GM19395 (cell line): Measurements from ENCODE around the gene APC2.
"Not testable (repeated sequence)": the region's sequence is repeated elsewhere in the genome, so short reads cannot be mapped to it uniquely, and the experiment has no call there.

Experiments used
- ATAC-seq: cut with Tn5 transposase; IDR thresholded peaks from one replicate; pipeline ENCODE4 v1.9.1; 2021; ENCODE audit warnings: mild to moderate bottlenecking, moderate library complexity; ENCODE audit not compliant: unreplicated experiment

Gene APC2

DNA sequence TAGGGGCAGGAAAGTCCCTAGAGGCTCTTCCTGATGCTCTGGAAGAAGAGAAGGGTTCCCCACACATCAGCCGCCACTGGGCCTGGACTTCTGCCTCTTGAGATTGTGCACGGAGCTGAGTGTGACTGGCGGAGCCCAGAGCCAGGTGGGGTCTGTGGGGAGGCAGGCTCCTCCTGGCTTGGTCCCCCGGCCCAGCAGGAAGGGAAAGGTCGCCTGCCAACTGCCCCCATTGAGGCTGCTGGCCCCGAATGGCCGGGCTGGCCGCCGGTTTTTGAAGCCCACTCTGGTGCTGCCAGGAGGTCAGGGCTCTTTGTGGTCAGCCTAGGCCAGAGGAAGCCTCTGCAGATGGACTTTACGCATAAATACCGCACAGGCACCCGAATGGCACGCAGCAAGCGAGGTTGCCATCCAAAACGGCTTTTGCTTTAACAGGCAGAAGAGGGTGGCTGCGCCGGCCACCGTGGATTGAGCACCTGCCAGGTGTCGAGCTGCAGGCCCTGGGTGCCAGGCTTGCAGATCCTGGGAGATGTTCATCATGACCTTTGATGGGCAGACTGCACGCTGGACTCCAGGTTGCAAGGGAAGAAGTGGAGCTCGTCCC lies 37.5 kb upstream of the APC2 start:
- no peak for ATAC-seq

- ATAC-seq: no peak
These were observed 36.7 kb upstream of the APC2 start for GRCh38 chr19:1412995-1413800.

GRCh38 chr19:1416014-1416841 lies 33.7 kb upstream of the APC2 start:
- no peak for ATAC-seq

DNA sequence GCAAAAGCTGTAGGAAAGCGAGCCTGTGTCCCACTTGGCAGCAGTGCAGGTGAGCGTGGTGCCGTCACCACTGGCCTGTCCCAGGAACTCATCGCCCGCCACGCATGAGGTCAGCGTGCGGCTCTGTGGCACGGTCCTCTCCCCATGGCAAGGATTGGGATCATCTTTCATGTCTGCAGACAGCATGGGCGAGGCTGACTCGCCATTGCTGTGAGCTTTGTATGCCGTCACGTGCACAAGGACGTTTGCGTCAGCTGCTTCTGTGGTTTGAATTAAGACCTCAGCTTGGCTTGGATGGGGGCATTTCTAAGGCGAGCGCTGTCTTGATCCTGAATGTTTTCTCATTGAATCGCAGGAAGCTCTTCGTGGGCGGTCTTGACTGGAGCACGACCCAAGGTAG lies 32.8 kb upstream of the APC2 start:
- no peak for ATAC-seq

GRCh38 chr19:1417681-1418495 lies 32.0 kb upstream of the APC2 start:
- no peak for ATAC-seq

DNA sequence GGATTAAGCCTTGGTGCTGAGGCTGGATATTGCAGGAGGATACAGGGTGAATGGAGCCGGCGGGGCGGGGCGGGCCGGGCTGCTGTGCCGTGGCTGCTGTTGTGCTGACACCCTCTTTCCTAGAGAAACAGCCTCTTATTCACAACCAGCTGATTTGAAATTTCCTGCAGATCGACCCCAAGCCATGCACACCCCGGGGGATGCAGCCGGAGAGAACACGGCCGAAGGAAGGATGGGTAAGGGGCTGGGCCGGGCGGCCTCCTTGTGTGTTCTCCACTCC lies 31.5 kb upstream of the APC2 start:
- ATAC-seq: no peak

GRCh38 chr19:1418951-1419738 lies 30.8 kb upstream of the APC2 start:
- no peak for ATAC-seq

GRCh38 chr19:1420085-1420484 lies 29.8 kb upstream of the APC2 start:
- not testable (repeated sequence) for ATAC-seq

- no peak for ATAC-seq
These were observed 29.3 kb upstream of the APC2 start for GRCh38 chr19:1420590-1420989.

DNA sequence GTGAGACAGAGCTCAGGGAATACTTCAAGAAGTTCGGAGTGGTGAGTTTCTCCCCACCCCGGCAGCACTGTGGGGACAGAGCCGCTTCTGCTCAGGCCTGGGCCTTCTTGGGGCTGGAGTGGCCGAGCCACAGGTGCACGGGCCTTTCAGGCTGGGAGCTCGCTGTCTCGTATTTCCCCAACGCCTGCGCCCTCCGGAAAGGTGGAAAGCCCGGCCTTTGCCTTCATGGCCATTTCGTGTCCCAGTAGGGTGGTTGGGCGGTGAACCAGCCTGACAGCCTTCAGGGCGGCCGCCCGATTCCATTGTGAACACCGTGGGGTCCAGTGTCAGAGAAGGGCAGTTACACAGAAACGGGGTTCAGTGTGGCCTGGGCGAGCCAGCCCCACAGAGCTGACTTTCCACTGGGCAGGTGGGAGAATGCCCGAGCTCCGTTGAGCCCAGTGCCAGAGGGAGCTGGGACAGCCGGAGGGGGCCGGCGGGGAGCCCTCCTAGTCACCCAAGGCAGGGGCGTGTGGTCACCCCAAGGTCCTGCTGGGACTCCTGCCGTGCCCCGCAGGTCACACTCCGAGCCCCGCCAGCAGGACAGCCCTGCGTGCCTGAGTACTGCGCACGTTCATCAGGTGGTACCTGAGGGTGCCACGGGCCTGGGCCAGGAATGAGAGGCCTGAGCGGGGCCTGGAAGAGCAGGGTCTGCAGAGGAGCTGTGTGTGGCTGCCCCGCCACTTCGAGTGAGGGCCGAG lies 28.5 kb upstream of the APC2 start:
- ATAC-seq: no peak

GRCh38 chr19:1421958-1422305 lies 28.0 kb upstream of the APC2 start:
- ATAC-seq: no peak

DNA sequence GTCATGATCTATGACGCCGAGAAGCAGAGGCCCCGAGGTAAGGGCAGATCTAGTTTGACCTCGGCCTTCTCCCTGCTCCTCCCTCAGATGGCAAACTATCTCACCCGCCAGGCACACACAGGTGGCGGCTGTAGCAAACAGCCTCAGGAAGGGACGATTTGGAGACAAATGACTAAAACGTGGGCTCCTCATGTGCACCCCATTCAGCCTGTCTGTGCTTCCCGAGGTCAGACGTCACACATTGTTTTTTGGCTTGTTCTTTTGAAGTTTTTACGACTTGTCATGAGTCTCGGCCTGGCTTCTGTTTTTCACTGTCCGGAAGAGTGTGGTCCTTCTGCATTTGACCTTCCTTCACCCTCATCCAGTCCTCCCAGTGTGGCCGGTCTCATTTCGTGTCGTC lies 27.6 kb upstream of the APC2 start:
- ATAC-seq: no peak

- ATAC-seq: no peak
These were observed 27.0 kb upstream of the APC2 start for GRCh38 chr19:1422943-1423342.

GRCh38 chr19:1423436-1424191 lies 26.3 kb upstream of the APC2 start:
- ATAC-seq: no peak

- no peak for ATAC-seq
These were observed 25.5 kb upstream of the APC2 start for GRCh38 chr19:1424192-1424955.

DNA sequence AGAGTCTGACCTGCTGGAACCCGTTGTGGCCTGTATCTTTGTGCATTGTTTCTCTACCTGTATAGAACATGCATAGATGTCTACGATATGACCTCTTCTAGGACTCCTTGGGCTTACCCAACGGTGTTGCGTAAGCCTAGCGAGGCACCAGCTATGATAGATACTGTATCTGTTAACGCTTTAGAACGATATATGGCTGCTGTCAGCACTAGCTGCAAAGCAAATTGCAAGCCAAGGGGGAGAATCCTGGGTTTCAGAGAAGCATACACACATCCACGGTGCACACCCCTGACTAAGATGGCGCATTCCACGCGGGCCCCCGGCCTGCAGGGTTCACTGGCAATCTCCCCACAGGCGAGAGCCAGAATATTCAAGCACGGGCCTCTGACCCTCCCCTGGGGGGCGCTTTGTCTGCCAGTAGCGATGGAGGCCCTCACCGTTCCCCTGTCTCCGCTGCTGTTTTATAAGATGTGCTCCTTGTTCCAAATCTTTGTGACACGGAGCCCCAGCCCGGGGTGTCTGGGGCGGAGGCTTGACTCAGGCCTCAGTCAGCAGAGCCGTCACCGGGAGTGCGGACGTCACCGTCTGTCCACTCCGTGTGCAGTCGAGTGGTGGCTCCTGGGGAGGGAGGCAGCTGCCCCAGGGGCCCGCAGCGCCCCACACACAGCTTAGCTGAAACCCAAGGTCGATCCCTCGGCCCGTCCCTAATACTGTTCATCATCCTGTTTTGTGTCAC lies 24.7 kb upstream of the APC2 start:
- no peak for ATAC-seq

- no peak for ATAC-seq
These were observed 24.0 kb upstream of the APC2 start for GRCh38 chr19:1425902-1426301.

DNA sequence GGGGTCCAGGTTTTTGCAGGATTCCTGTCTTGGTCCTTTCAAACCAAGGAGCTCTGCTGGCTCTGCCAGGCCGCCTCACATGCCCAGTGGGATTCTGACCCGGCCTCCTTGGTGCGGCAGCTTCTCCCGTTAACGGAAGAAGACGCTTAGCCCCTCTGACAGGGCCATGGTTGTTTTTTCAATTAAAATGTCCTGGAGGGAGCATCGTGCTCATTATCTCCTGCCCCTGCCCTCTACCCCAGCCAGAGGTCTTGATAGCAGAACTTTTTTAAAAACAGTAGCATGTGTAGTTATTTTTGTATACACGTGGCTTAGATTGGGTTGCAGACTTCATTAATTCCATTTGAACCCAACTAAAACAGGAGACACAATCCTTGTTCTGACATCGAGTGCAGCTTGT lies 23.2 kb upstream of the APC2 start:
- no peak for ATAC-seq
